ENCODE data around the gene MYBL2. TPM values are rescaled to one million over a fixed set of nuclear protein-coding genes. Genes with fewer than 3 reads are reported as not detected.
"Not testable (repeated sequence)": the region's sequence is repeated elsewhere in the genome, so short reads cannot be mapped to it uniquely, and the experiment has no call there.

MYBL2 gene
- total RNA-seq, result 10 to 100 TPM; 19.8 to 26.2 (median 23.0) TPM

GRCh38 chr20:43666376-43667328 lies at the start of gene MYBL2:
Gene MYBL2, plus strand, starts transcription at chr20:43667114. Its CDS starts 170 bp downstream, at chr20:43667284.
- peaks cover 26% of the 10 kb centered on the region for H3K27me3 Mint-ChIP-seq (ENCODE audit: low read depth)
- DNase-seq (peak; percentile 51), ATAC-seq (peak; percentile 98)
- H3K36me3 Mint-ChIP-seq (ENCODE audit: insufficient read depth), result no peaks in the 10 kb centered on the region
- H3K9me3 Mint-ChIP-seq, result no peaks in the 10 kb centered on the region
- H3K4me1 Mint-ChIP-seq (ENCODE audit: low read depth), result peaks cover 4% of the 10 kb centered on the region
- peak within 1 kb of the TSS; percentile 75 for H3K4me3 Mint-ChIP-seq

DNA sequence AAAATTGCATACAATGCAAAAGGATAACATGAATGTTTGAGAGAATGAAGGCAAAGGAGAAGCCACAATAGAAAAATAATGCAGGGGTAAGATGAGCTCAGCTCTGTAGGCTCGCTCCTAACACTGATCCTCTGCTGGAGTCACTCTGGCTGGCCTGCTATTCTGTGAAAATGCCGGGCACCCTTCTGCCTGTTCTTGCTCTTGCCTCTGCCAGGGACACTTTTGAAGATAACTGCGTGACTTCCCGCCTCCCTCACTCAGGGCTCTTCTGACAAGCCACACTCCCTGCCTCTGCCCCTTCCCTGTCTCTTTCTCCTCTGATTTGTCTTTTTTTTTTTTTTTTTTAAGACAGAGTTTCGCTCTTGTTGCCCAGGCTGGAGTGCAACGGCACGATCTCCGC lies 35.3 kb upstream of the MYBL2 start:
- DNase-seq (no peak), ATAC-seq (no peak)
- H3K36me3 Mint-ChIP-seq (ENCODE audit: insufficient read depth), result peaks cover 38% of the 10 kb centered on the region
- no peaks in the 10 kb centered on the region for H3K9me3 Mint-ChIP-seq
- H3K4me1 Mint-ChIP-seq (ENCODE audit: low read depth), result no peaks in the 10 kb centered on the region
- no peaks in the 10 kb centered on the region for H3K27me3 Mint-ChIP-seq (ENCODE audit: low read depth)
- H3K4me3 Mint-ChIP-seq, result no peak overlapping the region

DNA sequence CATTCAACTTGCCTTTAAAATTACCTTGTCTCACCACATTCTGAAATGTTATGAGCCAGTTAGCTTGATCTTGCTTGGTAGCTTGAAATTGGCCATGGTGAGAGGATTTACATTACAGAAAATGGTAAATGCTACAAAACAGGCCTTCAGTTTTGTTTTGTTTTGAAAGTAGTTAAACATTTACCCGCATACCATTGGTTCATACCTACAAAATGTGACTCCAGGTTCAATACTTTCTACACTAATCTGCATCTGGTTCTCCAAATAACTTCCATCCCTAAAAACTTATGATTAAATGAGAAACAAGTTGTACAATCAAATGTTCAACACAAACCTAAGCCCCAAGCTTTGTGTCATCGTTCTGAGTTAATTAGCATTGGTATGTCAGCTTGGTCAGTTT lies 30.5 kb upstream of the MYBL2 start:
- H3K27me3 Mint-ChIP-seq (ENCODE audit: low read depth), result no peaks in the 10 kb centered on the region
- H3K36me3 Mint-ChIP-seq (ENCODE audit: insufficient read depth), result peaks cover 29% of the 10 kb centered on the region
- no peak overlapping the region for H3K4me3 Mint-ChIP-seq
- DNase-seq, result no peak
- no peak for ATAC-seq
- no peaks in the 10 kb centered on the region for H3K9me3 Mint-ChIP-seq
- no peaks in the 10 kb centered on the region for H3K4me1 Mint-ChIP-seq (ENCODE audit: low read depth)

- Mint-ChIP-seq H3K36me3 (ENCODE audit: insufficient read depth) (peaks cover 21% of the 10 kb centered on the region), H3K4me1 (ENCODE audit: low read depth) (no peaks in the 10 kb centered on the region), H3K27me3 (ENCODE audit: low read depth) (no peaks in the 10 kb centered on the region), H3K4me3 (no peak overlapping the region), H3K9me3 (no peaks in the 10 kb centered on the region)
- ATAC-seq (no peak), DNase-seq (no peak)
These were observed 24.4 kb upstream of the MYBL2 start for GRCh38 chr20:43642548-43642947.

GRCh38 chr20:43650997-43651525 lies 15.9 kb upstream of the MYBL2 start:
- Mint-ChIP-seq H3K27me3 (ENCODE audit: low read depth) (no peaks in the 10 kb centered on the region), H3K9me3 (no peaks in the 10 kb centered on the region), H3K36me3 (ENCODE audit: insufficient read depth) (peaks cover 10% of the 10 kb centered on the region), H3K4me3 (no peak overlapping the region), H3K4me1 (ENCODE audit: low read depth) (peaks cover under 1% of the 10 kb centered on the region)
- ATAC-seq, result no peak
- no peak for DNase-seq

DNA sequence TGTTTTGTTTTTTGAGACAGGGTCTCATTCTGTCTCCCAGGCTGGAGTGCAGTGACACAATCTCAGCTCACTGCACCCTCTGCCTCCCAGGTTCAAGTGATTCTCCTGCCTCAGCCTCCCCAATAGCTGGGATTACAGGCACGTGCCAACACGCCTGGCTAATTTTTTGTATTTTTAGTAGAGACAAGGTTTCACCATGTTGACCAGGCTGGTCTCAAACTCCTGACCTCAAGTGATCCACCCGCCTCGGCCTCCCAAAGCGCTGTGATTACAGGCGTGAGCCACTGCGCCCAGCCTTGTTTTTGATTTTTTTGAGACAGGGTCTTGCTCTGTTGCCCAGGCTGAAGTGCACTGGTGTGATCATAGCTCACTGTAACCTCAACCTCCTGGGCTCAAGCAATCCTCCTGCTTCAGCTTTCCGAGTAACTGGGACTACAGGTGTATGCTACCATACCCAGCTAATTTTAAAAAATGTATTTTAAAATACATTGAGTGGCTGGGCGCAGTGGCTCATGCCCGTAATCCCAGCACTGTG lies 15.2 kb upstream of the MYBL2 start:
- not testable (repeated sequence) for H3K27me3 Mint-ChIP-seq (ENCODE audit: low read depth); H3K9me3 Mint-ChIP-seq; ATAC-seq; H3K36me3 Mint-ChIP-seq (ENCODE audit: insufficient read depth); H3K4me1 Mint-ChIP-seq (ENCODE audit: low read depth); DNase-seq; H3K4me3 Mint-ChIP-seq

DNA sequence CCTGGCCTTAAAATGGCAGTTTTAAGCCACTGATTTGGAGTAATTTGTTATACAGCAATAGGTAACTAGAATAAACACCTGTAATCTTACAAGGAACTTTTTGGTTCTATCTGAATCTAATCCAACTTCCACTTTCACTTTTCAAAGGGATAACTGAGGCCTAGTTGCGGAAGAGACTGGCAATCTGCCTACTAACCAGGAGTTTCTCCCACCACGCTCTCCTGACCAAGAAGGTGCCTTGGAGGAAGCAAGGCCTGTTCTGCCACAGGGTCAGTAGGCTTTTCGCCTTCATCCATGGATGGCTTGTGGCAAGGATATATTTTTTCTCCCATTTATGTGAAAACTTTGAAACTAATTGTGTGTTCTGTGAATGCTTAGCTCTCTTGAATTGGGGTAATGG lies 12.9 kb upstream of the MYBL2 start:
- H3K9me3 Mint-ChIP-seq, result no peaks in the 10 kb centered on the region
- ATAC-seq, result no peak
- H3K4me1 Mint-ChIP-seq (ENCODE audit: low read depth), result peaks cover 13% of the 10 kb centered on the region
- no peaks in the 10 kb centered on the region for H3K36me3 Mint-ChIP-seq (ENCODE audit: insufficient read depth)
- no peak for DNase-seq
- H3K27me3 Mint-ChIP-seq (ENCODE audit: low read depth), result no peaks in the 10 kb centered on the region
- H3K4me3 Mint-ChIP-seq, result no peak overlapping the region

GRCh38 chr20:43655176-43655575 lies 11.7 kb upstream of the MYBL2 start:
- H3K4me3 Mint-ChIP-seq; H3K36me3 Mint-ChIP-seq (ENCODE audit: insufficient read depth); DNase-seq; H3K27me3 Mint-ChIP-seq (ENCODE audit: low read depth); ATAC-seq; H3K9me3 Mint-ChIP-seq: not testable (repeated sequence)
- H3K4me1 Mint-ChIP-seq (ENCODE audit: low read depth), result peaks cover 13% of the 10 kb centered on the region

DNA sequence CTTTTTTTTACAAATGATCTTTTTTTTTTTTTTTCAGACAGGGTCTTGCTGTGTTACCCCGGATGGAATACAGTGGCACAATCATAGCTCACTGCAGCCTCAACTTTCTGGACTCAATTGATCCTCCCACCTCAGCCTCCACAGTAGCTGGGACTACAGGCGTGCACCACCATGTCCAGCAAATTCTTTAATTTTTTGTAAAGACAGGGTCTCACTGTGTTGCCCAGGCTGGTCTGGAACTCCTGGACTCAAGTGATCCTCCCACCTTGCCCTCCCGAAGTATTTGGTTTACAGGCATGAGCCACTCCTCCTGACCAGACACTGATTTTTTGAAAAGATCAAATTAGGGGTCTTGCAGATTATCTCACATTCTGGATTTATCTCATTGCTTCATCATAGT lies 11.0 kb upstream of the MYBL2 start:
- peak overlapping the region; percentile 91 for H3K4me3 Mint-ChIP-seq
- no peak for ATAC-seq
- H3K36me3 Mint-ChIP-seq (ENCODE audit: insufficient read depth), result no peaks in the 10 kb centered on the region
- no peak for DNase-seq
- H3K4me1 Mint-ChIP-seq (ENCODE audit: low read depth), result peaks cover 13% of the 10 kb centered on the region
- no peaks in the 10 kb centered on the region for H3K27me3 Mint-ChIP-seq (ENCODE audit: low read depth)
- H3K9me3 Mint-ChIP-seq, result no peaks in the 10 kb centered on the region

GRCh38 chr20:43658069-43658722 lies 8.7 kb upstream of the MYBL2 start:
- H3K9me3 Mint-ChIP-seq, result no peaks in the 10 kb centered on the region
- peak overlapping the region; percentile 91 for H3K4me3 Mint-ChIP-seq
- DNase-seq (no peak), ATAC-seq (peak; percentile 63 to 65)
- H3K4me1 Mint-ChIP-seq (ENCODE audit: low read depth), result peaks cover 13% of the 10 kb centered on the region
- H3K36me3 Mint-ChIP-seq (ENCODE audit: insufficient read depth), result no peaks in the 10 kb centered on the region
- H3K27me3 Mint-ChIP-seq (ENCODE audit: low read depth), result no peaks in the 10 kb centered on the region

GRCh38 chr20:43658723-43659419 lies 8.0 kb upstream of the MYBL2 start:
- no peak for DNase-seq
- Mint-ChIP-seq H3K36me3 (ENCODE audit: insufficient read depth) (no peaks in the 10 kb centered on the region), H3K9me3 (no peaks in the 10 kb centered on the region), H3K4me1 (ENCODE audit: low read depth) (peaks cover 13% of the 10 kb centered on the region), H3K27me3 (ENCODE audit: low read depth) (no peaks in the 10 kb centered on the region), H3K4me3 (no peak overlapping the region)
- ATAC-seq, result no peak

DNA sequence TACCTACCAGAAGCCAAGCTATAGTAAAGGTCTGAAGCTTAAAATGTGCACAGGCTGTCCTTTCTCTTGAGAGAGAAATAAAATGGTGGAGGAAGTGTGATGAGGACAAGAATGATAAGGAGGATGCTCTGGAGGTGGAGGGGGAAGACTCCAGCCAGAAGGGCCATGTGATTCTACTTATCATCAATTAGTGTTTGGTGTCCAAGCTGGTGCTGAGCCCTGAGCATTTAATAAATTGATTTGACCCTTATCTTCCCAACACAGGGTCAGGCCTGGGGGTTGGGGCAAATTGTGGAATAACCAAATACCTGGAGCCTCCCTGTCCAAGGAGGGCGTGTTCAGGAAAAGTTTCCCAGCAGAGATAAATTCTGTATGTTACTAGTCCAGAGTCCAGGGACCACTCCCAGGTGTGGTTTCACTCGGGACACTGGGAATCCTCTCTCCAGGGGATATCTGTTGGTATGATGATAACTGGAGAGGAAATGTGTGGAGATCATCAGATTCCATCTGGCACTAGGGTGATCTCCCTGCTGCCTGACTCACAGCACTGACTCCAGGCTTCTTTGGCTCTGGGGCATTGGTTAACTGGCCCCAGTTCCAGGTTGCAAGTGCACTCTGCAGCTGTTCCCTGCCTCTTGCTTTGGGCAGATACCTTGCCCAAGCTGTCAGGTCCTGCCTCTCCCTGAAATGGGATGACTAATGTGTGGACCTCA lies 3.8 kb upstream of the MYBL2 start:
- peaks cover 8% of the 10 kb centered on the region for H3K27me3 Mint-ChIP-seq (ENCODE audit: low read depth)
- H3K9me3 Mint-ChIP-seq, result no peaks in the 10 kb centered on the region
- DNase-seq (no peak), ATAC-seq (no peak)
- no peaks in the 10 kb centered on the region for H3K36me3 Mint-ChIP-seq (ENCODE audit: insufficient read depth)
- no peak overlapping the region for H3K4me3 Mint-ChIP-seq
- peaks cover 6% of the 10 kb centered on the region for H3K4me1 Mint-ChIP-seq (ENCODE audit: low read depth)

DNA sequence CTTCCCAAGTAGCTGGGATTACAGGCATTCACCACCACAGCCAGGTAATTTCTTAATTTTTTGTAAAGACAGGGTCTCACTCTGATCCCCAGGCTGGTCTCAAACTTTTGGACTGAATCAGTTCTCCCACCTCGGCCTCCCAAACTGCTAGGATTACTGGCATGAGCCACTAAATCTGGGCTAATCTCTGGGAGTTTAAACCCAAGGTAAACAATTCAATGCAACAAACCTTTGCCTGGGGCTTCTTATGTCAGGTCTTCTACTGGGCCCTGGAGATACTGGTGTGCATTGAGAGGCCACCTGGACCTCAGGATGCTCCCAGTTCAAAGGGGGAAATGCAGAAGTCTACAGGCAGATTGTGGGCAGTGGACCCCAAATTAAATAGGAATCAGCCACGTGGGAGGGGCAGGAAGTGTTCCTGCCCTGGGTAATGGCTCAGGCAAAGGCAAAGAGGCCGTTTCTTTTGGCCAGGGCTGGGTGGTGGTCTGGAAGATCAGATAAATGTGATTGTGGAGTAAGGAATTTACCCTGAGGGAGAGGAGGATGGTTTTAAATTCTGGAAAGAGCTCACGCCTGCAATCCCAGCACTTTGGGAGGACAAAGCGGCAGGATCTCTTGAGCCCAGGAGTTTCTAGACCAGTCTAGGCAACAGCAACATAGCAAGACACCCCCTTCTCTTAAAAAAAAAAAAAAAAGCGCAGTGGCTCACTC lies 1.3 kb upstream of the MYBL2 start:
- Mint-ChIP-seq H3K9me3 (no peaks in the 10 kb centered on the region), H3K4me1 (ENCODE audit: low read depth) (peaks cover 4% of the 10 kb centered on the region), H3K4me3 (peak overlapping the region; percentile 50), H3K36me3 (ENCODE audit: insufficient read depth) (no peaks in the 10 kb centered on the region), H3K27me3 (ENCODE audit: low read depth) (peaks cover 25% of the 10 kb centered on the region)
- DNase-seq (no peak), ATAC-seq (no peak)
